GM23248 (cell line): ENCODE measurements around the gene PLAGL2.

Experiments used
- EZH2 ChIP-seq: fragments of 200-600 bp; sonication (generic); IDR thresholded peaks from 2 replicates; pipeline ENCODE4 v1.6.1; 2018; ENCODE audit warnings: antibody characterized with exemption, mild to moderate bottlenecking; ENCODE audit not compliant: insufficient read depth, poor library complexity, severe bottlenecking
- EZH2phosphoT487 ChIP-seq: fragments of 200-600 bp; sonication (generic); IDR thresholded peaks from 2 replicates; pipeline ENCODE4 v1.6.1; 2018; ENCODE audit warnings: antibody characterized with exemption, moderate library complexity, mild to moderate bottlenecking, low read depth; ENCODE audit not compliant: insufficient read depth

GRCh38 chr20:32190616-32191415, 16.7 kb downstream of the PLAGL2 start:
- TF ChIP-seq EZH2: no peak
- TF ChIP-seq EZH2phosphoT487: no peak
